ENCODE data around the gene TDRKH.

The TDRKH gene

DNA sequence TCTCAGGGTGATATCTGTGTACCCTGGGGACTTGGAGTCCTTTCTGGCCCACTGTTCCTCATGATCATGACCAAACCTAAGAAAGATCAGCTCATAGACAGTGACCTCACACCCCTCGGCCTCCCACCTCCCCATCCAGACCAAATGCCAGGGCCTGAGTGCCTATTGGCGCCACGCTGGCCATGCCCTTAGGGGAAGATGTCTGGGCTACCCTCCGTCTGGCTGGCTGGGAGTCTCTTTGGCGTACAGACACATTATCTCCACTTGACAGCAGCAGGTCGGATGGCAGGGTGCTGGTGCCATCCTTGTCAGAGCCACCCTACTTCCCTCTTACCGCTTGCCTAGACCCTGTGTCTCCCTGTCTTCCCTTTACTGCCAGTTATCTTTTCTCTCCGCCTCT, 32.9 kb upstream of the TDRKH start:
- no peak for DNase-seq (ENCODE audit: low read depth)

DNA sequence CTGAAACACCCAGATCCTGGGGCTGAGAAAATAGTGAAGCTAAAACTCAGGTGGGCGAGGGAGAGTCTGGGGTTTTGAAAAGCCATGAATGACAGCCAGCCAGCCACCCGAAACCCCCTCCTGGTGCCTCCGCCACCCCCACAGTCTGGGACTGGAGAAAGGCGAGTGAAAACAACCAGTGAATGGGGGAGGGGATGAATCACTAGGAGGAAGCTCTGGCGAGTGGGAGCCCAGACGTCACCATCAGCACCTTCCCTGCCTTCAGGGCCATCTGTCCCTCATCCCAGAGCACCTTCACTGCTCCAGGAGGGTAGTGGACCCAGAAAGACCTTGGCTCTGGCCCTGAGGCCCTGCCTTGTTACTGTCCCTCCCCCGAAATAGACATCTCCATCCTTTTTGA, 32.1 kb upstream of the TDRKH start:
- DNase-seq (ENCODE audit: low read depth) = no peak

DNA sequence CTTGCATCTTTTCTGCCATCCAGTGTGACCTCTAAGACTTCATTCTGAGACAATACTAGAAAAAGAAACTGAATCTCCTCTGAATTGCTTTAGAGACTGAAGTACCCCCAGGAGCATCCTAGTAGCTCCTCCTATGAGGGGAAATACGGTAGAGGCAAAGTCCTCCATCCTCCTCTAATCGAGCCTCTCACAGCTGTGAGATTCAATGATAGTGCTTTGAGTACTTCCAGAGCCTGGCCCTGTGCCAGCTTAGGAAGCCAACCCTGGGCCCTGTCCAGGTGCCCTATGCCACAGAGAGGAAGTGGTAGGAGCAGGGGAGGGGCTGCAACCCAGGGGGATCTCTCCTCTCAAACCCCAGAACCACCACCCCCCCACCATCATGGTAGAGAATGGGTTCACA, 30.6 kb upstream of the TDRKH start:
- DNase-seq (ENCODE audit: low read depth) = no peak

DNA sequence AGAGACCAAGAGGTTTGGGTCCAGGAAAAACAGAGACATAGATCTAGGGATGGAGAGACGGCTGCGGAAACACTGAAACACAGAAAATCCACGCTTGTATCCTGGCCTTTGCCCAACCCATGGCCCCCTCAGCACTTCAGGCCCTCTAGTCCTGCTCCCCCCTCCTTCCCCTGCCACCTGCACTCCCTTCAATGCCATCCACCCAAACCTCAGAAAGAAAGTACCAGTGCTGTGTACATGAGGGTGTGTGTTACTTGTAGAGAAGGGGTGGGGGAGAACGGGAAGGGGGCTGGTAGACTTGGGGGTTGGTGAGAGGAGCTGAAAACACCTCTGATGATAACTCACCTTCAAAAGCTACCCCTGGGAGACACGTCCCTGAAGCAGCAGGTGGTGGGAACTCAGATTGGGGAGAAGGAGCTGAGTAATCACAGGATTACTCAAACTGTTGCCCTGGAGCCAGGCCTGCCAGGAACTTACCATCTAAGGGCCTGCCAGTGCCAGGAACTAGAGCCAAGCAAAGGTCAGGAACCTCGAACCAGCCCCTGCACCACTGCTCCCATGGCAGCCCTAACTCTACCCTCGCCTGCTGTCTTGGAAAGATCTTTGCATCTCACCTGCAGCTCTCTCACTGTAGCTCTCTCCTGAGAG, 29.8 kb upstream of the TDRKH start:
- DNase-seq (ENCODE audit: low read depth) = no peak

DNA sequence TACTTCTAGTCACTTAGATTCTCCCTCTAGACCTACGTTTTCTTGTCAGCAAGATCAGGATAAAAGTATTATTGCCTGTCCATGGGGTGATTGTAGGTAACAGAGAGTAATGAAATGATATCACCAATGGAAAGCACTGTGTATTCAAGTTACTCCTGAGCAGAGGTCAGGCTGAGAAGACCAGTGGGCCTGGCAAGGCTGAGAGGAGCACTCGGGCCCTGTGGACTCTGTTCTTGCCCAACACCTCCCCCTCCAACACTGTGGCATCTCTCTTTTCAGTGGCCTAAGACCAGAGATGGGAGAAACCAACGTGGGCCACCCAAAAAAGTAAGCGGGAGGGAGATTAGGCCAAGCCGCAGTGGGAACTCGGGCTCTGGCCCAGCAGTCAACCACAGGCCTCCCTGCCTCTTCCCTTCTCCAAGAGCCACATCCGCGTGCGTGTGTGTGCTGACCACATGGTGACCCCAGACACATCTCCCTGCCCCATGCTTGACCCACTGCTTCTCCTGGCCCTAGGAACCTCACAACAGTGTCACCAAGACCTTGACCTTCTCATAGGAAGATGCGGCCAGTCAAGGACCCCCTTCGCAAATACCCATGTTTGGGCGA, 29.0 kb upstream of the TDRKH start:
- DNase-seq (ENCODE audit: low read depth) = no peak

DNA sequence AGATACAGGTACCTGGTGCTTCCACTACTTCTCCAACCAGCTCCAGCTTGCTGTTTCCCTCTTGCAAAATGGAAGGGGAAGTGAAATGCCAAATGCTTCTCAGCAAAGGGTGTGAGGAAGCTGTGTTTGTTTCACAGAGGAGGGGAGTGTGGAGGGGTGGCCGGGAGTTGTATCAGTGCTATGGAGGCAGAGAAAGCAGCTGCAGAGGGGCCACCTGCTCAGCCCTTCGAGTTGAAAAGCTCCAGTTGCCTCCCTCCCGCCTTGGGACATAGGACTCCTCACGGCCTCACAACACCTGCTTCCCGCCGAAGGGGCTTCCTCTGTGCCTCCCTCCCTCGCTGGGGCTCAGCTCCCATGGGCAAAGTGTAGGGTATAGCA, 27.0 kb upstream of the TDRKH start:
- no peak for DNase-seq (ENCODE audit: low read depth)

GRCh38 chr1:151816548-151817352, 26.4 kb upstream of the TDRKH start:
- DNase-seq (ENCODE audit: low read depth) = no peak

DNA sequence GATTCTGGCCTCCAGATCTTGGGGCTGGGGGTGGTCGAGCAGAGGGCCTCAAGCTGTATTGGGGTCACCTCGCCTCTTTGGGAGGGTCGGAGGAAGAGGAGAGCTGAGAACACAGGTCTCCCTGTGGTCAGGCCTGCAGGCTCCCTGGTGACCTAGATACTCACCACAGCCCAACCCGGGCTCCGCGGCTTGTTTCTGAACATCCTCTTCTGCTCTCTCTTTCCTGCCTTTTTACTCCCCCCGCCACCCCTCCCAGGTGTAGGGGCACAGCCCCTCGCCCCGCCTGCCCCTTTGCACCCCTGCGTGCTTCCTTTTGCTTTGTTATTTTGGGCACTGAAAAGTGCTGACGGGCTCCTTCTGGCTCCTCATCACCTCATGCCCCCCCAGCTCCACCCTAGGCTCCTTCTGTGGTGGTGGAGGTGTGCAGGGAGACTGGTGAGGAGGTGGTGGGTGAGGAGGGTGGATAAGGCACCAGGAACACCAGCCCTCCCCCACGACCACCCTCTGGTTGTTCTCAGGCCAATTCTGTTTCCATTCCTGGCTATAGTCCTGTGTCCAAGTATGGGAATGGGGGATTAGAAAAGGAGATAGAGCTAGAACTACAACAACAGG, 25.5 kb upstream of the TDRKH start:
- DNase-seq (ENCODE audit: low read depth) = no peak

- DNase-seq (ENCODE audit: low read depth) = no peak
Measured at GRCh38 chr1:151814971-151815545, 24.8 kb upstream of the TDRKH start.

GRCh38 chr1:151814426-151814825, 24.1 kb upstream of the TDRKH start:
- no peak for DNase-seq (ENCODE audit: low read depth)

DNA sequence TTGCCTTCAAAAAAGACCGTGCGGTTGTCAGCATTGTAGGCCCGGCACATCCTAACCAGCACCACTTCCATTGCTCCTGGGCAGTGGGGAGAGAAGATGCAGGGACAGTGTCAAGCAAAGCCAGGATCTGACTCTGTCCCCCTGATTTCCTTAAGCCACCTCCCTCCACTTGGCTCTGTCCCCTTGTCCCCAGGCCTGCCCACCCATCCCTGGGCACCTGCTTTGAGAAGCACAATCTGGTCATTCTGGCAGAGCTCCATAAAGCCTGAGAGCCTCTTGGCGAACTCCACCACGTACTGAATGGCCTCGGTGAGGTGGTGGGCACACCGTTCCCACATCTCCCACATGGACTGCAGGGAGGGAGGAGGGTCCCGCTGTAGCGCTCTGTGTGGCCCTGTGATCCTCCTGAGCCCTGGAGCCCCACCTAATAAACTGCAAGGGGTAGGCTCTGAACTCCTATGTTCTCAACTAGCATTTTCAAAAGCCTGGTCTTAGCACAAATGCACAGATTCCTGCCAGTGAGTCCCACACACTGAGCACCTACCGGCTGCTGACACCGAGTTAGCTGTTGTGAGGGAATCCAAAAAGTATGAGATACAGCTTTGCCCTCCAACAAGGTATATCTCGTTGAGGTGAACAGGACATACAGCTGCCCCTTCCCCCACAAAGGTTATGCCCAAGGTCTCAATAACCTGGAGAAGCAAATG, 23.1 kb upstream of the TDRKH start:
- no peak for DNase-seq (ENCODE audit: low read depth)

DNA sequence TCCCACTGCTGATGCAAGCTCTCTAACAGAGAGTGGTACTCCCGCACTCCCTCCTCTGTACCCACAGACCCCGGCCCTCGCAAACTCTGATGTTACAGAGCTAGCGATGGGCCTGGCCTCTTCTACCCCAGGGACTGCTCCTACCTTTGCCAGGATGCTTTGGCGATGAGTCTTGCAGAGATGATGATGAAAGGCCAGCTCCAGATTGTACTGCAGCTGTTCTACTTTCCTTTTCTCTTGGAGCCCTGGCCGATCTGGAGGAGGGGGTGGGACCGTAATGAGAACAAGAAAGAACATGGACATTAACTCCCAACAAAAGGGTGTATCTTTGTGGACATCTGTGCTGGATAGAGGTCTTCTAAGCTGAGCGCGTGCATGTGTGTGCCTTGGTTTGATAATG, 20.9 kb upstream of the TDRKH start:
- DNase-seq (ENCODE audit: low read depth) = peak; percentile 20

GRCh38 chr1:151809985-151810556, 19.8 kb upstream of the TDRKH start:
- no peak for DNase-seq (ENCODE audit: low read depth)

- no peak for DNase-seq (ENCODE audit: low read depth)
Measured at GRCh38 chr1:151809290-151809984, 19.1 kb upstream of the TDRKH start.

GRCh38 chr1:151807766-151808165, 17.5 kb upstream of the TDRKH start:
- DNase-seq (ENCODE audit: low read depth) = no peak

GRCh38 chr1:151807131-151807530, 16.8 kb upstream of the TDRKH start:
- no peak for DNase-seq (ENCODE audit: low read depth)

GRCh38 chr1:151806170-151806569, 15.9 kb upstream of the TDRKH start:
- no peak for DNase-seq (ENCODE audit: low read depth)

DNA sequence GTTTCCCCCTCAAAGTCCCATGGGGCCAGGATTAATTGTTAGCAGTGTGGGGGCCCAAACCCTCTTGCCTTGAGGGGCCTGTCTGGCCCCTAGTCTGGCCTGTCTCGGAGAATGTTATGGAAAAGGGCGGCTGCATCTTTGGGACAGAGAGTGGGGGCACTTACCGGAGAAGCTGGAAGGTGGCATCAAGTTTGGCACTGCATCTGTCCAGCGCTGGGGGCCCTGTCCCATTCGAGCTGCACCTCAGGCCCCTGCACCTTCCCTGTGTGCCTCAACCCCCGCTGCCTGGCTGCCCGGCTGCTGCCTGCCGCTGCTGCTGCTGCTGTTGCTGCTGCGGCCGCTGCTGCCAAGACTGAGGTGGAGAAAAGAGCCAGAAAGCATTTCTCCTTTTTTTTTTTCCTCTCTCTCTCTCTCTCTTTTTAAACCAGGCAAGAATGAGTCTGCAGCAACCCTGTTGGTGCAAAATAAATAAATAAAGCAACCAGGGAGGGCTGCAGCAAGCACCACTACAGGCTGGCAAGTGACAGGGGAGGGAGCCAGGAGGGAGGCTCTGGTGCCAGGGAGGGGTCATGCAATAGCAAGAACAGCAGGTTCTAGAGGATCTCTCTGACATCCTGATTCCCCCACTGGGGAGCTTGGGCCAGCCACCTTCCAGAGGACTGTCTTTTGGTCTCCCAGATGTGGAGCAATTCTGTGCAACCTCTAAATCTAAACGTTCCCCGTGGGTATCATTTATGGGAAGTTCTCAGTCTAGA, 14.9 kb upstream of the TDRKH start, which contains the start of gene LINGO4:
TSS of gene LINGO4 (minus strand) at position 354 of the 755 bp plus-strand sequence. CDS start 2,715 bp downstream, outside the sequence.
- no peak for DNase-seq (ENCODE audit: low read depth)

- DNase-seq (ENCODE audit: low read depth) = no peak
Measured at GRCh38 chr1:151803915-151804314, 13.6 kb upstream of the TDRKH start.

GRCh38 chr1:151803164-151803563, 12.9 kb upstream of the TDRKH start:
- no peak for DNase-seq (ENCODE audit: low read depth)

Measured in fibroblast of the conjunctiva (primary cell).